Motor neuron (in vitro differentiated cells): ENCODE measurements around the gene NSUN7. TPM values are rescaled to one million over a fixed set of nuclear protein-coding genes. Genes with fewer than 3 reads are reported as not detected.

Experiments
- ATAC-seq, 8 experiments: fragments of 200-7000 bp; cut with Tn5 transposase; replicated peaks in 6 of 8; 2 replicates each; pipeline ENCODE4 v1.8.0; 2021; ENCODE audit warnings: mild to moderate bottlenecking in 8 of 8, moderate library complexity in 8 of 8
- H3K27ac ChIP-seq, 2 donors: fragments of 250-450 bp; sonication (Bioruptor Pico); 2 replicates each; pipeline ENCODE4 v1.9.0; 2021; ENCODE audit warnings: antibody characterized with exemption in 2 of 2, mild to moderate bottlenecking in 2 of 2, moderate library complexity in 1 of 2
- H3K4me1 ChIP-seq, 2 donors: fragments of 250-450 bp; sonication (Bioruptor Pico); replicated peaks in 1 of 2; 2 replicates each; pipeline ENCODE4 v1.6.1; 2021; ENCODE audit warnings: antibody characterized with exemption in 2 of 2, mild to moderate bottlenecking in 2 of 2, moderate library complexity in 1 of 2
- H3K4me3 ChIP-seq, 5 donors: fragments of 250-450 bp; sonication (Bioruptor Pico); 2 replicates each; pipeline ENCODE4 v1.9.0; 2021; ENCODE audit warnings: antibody characterized with exemption in 5 of 5, mild to moderate bottlenecking in 5 of 5, moderate library complexity in 4 of 5
- WGBS, 10 experiments: fragments of 450-650 bp; shearing (Covaris generic); methylation state at CpG; one replicate each; pipeline ENCODE4 v1.0.0; 2022; 5-methylcytosine and 5-hydroxymethylcytosine counted together
- in situ Hi-C, 9 experiments: fragments of 400-800 bp; cut with MboI; loops; one replicate each; pipeline ENCODE4 v1.15.0; 2021; ENCODE audit warnings: low sequenced_read_pairs in 9 of 9, low pct_unique_long_range_greater_than_20kb in 2 of 9; ENCODE audit not compliant: unreplicated experiment in 9 of 9
- total RNA-seq, 8 experiments: library from RNA; unstranded; fragments of 300-600 nt; gene quantifications; 2 replicates each; pipeline versions ENCODE4 v1.2.3 to v1.2.4, GENCODE V29; 2022

Gene NSUN7
- total RNA-seq, 8 experiments from 2014 or later = 0.15 to 3.2 (median 2.0) TPM; not detected in 1

DNA sequence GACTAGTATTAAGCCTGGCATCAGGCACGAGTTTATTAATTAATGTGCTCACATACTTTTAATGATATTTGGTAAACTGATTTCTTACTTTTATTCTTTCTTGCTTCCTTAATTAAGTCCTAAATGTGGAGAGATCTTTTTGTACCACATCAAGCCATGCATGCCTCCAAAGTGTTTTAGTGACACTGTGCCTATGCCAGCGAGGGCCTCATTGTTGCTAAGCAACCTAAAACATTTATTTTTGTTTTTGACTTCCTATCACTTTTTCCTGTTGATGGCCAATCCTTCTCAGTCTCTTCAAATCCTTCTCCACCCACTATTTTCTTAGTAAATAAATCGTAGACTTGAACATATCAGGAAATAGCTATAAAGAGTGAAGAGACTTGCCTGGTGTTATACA is 5.5 kb upstream of the NSUN7 start:
- no peak for ATAC-seq

DNA sequence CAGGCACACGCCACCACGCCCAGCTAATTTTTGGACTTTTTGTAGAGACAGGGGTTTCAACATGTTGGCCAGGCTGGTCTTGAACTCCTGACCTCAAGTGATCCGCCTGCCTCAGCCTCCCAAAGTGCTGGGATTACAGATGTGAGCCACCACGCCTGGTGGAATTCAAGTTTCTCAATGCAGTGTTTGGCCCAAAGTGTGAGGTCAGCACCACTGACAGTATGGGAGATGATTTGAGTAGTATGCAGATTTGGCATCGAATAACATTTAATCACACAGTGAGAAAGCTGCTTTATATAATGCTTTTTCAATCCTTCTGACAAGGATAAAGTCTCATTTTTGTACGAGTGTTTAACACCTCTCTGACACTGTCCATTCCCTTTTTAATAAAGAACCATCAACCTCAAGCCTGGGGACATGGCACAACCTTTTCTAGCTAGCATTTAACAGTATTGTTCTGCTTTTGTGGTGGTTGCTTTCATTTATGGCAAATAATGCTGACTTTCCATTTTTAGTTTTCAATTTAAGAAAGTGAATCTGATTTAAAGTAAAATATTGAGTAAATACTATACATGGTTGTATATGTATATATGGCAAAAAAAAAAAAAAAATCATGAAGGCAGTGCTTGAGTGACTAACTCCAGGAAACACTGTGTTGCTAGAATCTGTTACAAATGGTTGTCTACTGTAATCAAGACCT is 4.3 kb upstream of the NSUN7 start:
- WGBS, 10 experiments = 24 to 100% (median 72%) methylated on average over 1 to 6 of the region's 6 CpGs; no CpG with 5 or more reads in 1 of the 10 experiments
- in situ Hi-C loops = loop anchor here in 5 of 9 experiments (25.0 kb wide), 3 partner anchors 142 to 467 kb away; partner anchors contain the start of gene APBB2 (in 1 of the 5)
- Histone ChIP-seq H3K27ac (no peak overlapping the region), H3K4me1 (no peaks in the 10 kb centered on the region), H3K4me3 (no peak overlapping the region)
- ATAC-seq = peak in 2 of 8 experiments; percentile 53 to 58

More for the DNA sequence above, 5.5 kb upstream of the NSUN7 start:
- no peaks in the 10 kb centered on the region for H3K4me1 ChIP-seq
- no peak overlapping the region for H3K4me3 ChIP-seq
- no peak overlapping the region for H3K27ac ChIP-seq
- WGBS, 10 experiments = 8 to 100% (median 68%) methylated on average over 1 to 3 of the region's 3 CpGs
- in situ Hi-C loops = loop anchor here in 5 of 9 experiments (25.0 kb wide), 3 partner anchors 143 to 468 kb away; partner anchors contain the start of gene APBB2 (in 1 of the 5)

- peak in 3 of 8 experiments; percentile 55 to 87 (median 59) for ATAC-seq
- Histone ChIP-seq H3K4me3 (no peak overlapping the region), H3K4me1 (no peaks in the 10 kb centered on the region), H3K27ac (no peak overlapping the region)
- WGBS, 10 experiments = 0 to 83% (median 64%) methylated on average over 1 to 2 of the region's 2 CpGs; no CpG with 5 or more reads in 1 of the 10 experiments
- in situ Hi-C loops = loop anchor here in 5 of 9 experiments (25.0 kb wide), 3 partner anchors 140 to 465 kb away; partner anchors contain the start of gene APBB2 (in 1 of the 5)
These were observed 2.4 kb upstream of the NSUN7 start for GRCh38 chr4:40747207-40747835.

- 0 to 71% (median 11%) methylated on average over 1 to 25 of the region's 30 CpGs; no CpG with 5 or more reads in 2 of the 10 experiments for WGBS, 10 experiments
- no peaks in the 10 kb centered on the region for H3K4me1 ChIP-seq
- no peak overlapping the region for H3K27ac ChIP-seq
- peak in 5 of 8 experiments; percentile 1 to 41 (median 28) for ATAC-seq
- in situ Hi-C loops = no loop called here
- peak overlapping the region; percentile 30 to 54 (median 52) for H3K4me3 ChIP-seq
These were observed 905 bp downstream of the NSUN7 start for GRCh38 chr4:40750461-40751258.

DNA sequence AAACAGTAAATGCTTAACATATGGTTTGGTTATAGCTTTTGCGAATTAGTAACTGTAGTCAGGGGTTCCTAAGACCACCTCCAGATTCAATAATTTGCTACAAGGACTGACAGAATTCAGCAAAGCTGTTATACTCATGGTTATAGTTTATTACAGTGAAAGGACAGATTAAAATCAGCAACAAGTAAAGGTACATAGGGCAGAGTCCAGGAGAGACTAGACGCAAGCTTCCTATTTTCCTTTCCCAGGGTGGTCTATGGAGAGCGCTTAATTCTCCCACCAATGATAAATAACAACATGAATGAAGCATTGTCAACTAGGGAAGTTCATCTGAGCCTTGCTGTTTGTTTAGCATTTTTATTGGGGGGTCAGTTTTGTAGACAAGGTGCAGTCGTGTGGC is 5.9 kb downstream of the NSUN7 start:
- 57 to 100% (median 81%) methylated on average over 1 to 4 of the region's 4 CpGs; no CpG with 5 or more reads in 1 of the 10 experiments for WGBS, 10 experiments
- in situ Hi-C loops = no loop called here
- H3K27ac ChIP-seq = no peak overlapping the region

DNA sequence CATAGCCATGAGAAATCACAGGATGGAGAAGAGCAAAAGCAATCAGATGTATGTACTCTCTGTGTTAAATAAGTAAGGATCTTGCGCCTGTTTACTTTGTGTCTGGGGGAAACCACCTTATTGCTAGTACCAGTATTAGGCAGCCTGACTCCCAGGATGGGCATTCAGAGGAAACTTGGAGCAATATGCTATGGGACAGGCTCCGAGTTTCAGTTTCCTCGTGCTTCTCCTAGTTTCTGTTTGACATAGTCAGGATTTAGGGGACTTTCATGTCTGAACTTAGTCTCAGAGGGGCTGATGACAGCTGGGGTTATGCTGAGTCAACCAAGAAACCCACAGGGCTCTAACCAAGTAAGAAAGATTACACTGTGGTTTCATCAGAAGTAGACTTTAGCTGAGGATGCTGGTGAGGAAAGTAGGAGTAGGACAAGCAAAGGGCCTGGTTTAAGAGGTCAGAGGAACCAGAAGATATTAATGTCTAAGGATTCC is 13.5 kb downstream of the NSUN7 start:
- ATAC-seq = peak in 3 of 8 experiments; percentile 38 to 70 (median 68)
- no peaks in the 10 kb centered on the region for H3K4me1 ChIP-seq
- no peak overlapping the region for H3K27ac ChIP-seq
- in situ Hi-C loops = no loop called here
- 50 to 92% (median 80%) methylated on average over 1 to 3 of the region's 3 CpGs; no CpG with 5 or more reads in 2 of the 10 experiments for WGBS, 10 experiments
- H3K4me3 ChIP-seq = no peak overlapping the region

More for the DNA sequence above, 5.9 kb downstream of the NSUN7 start:
- no peak overlapping the region for H3K4me3 ChIP-seq
- no peaks in the 10 kb centered on the region for H3K4me1 ChIP-seq
- no peak for ATAC-seq

DNA sequence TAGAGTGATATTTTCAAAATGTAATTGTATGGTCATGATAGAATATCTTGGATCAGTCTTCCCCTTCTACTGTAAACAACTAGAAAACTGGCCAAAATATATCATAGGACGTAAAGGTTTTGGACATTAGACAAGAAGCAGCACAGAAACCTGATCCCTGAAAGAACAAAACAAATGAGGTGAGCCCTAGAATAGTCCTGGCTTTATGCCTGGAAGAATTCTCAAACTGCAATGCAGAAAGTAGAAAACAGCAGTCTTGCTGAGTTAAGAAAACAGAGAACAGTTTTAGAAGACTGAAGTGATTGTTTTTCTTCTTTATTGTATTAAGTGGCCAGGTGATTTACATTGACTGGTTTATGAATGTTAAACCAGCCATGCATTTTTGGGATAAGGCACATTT is 19.5 kb downstream of the NSUN7 start:
- Histone ChIP-seq H3K4me1 (no peaks in the 10 kb centered on the region), H3K4me3 (no peak overlapping the region), H3K27ac (no peak overlapping the region)
- no peak for ATAC-seq
- 40 to 100% (median 100%) methylated on average over 1 of the region's 1 CpG; no CpG with 5 or more reads in 5 of the 10 experiments for WGBS, 10 experiments
- in situ Hi-C loops = no loop called here

GRCh38 chr4:40778090-40778489 is 28.3 kb downstream of the NSUN7 start:
- WGBS, 10 experiments = 57 to 88% (median 83%) methylated on average over 1 of the region's 1 CpG; no CpG with 5 or more reads in 7 of the 10 experiments
- Histone ChIP-seq H3K27ac (no peak overlapping the region), H3K4me1 (no peaks in the 10 kb centered on the region), H3K4me3 (no peak overlapping the region)
- ATAC-seq = no peak
- in situ Hi-C loops = no loop called here

DNA sequence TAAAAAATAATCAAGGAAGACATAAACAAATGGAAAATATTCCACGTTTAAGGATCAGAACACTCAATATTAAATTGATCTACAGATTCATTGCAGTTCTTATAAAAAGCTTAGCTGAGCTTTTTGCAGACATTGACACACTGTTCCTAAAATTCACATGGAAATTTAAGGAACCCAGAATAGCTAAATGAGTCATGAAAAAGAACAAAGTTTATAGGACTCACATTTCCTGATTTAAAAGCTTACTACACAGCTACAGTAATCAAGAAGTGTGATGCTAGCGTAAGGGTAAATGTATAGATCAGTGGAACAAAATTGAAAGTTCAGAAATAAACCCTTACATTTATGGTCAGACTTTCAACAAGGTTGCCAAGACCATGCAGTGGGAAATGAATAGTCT is 33.1 kb downstream of the NSUN7 start:
- ATAC-seq = no peak
- Histone ChIP-seq H3K27ac (no peak overlapping the region), H3K4me3 (no peak overlapping the region), H3K4me1 (no peaks in the 10 kb centered on the region)
- in situ Hi-C loops = no loop called here
- WGBS, 10 experiments = 45 to 100% (median 83%) methylated on average over 1 to 2 of the region's 2 CpGs; no CpG with 5 or more reads in 1 of the 10 experiments

GRCh38 chr4:40785727-40786126 is 36.0 kb downstream of the NSUN7 start:
- no peak for ATAC-seq
- in situ Hi-C loops = no loop called here
- 40 to 99% (median 89%) methylated on average over 1 to 11 of the region's 12 CpGs; no CpG with 5 or more reads in 5 of the 10 experiments for WGBS, 10 experiments
- H3K4me3 ChIP-seq = no peak overlapping the region
- H3K4me1 ChIP-seq = no peaks in the 10 kb centered on the region
- no peak overlapping the region for H3K27ac ChIP-seq

DNA sequence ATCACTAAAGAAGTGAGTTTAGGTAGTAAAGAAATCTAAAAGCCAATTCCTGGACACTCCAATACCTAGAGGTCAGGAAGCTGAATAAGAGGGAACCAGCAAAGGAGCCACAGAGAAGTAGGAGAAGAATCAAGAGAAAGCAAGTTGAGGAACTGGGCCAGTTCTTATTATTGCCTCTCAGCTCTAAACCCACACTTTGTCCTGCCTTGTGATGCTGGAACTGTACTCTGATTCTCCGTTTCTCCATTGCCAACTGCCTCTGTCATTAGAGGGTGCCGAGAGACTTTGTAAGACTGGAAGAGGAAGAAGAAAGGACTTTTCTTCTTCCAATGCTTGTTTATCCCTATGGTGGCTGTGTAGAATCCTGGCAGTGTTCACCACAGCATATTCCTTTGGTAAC is 38.6 kb downstream of the NSUN7 start:
- in situ Hi-C loops = no loop called here
- ATAC-seq = no peak
- no peaks in the 10 kb centered on the region for H3K4me1 ChIP-seq
- no peak overlapping the region for H3K27ac ChIP-seq
- WGBS, 10 experiments = 0 to 100% (median 90%) methylated on average over 1 to 2 of the region's 2 CpGs; no CpG with 5 or more reads in 7 of the 10 experiments
- no peak overlapping the region for H3K4me3 ChIP-seq

- Histone ChIP-seq H3K4me1 (no peaks in the 10 kb centered on the region), H3K4me3 (no peak overlapping the region), H3K27ac (no peak overlapping the region)
- in situ Hi-C loops = no loop called here
- WGBS, 10 experiments = 40 to 100% (median 70%) methylated on average over 1 of the region's 1 CpG; no CpG with 5 or more reads in 4 of the 10 experiments
- no peak for ATAC-seq
These were observed 39.3 kb downstream of the NSUN7 start for GRCh38 chr4:40789031-40789430.
